ENCODE results near the gene LRP8. TPM values are rescaled to one million over a fixed set of nuclear protein-coding genes. Genes with fewer than 3 reads are reported as not detected.

LRP8 gene
- total and polyA plus RNA-seq, 2 of the 13 experiments (the other 11 are each of a cell fraction or from before 2014, with no cell fraction given): 17.3 to 17.4 TPM

GRCh38 chr1:53375440-53375839 is 47.6 kb upstream of the LRP8 start (continued):
- TF ChIP-seq ZNF761 (CRISPR knock-in tag; conservative IDR thresholded peaks at IDR 0.05) (no peak), HNF4A (CRISPR knock-in tag; IDR thresholded peaks at IDR 0.05) (peak; percentile 46), ZNF574 (CRISPR knock-in tag; IDR thresholded peaks at IDR 0.05) (0 out of 2 replicates have a peak, but pooled peaks have one; percentile 25), TRIM22 (IDR thresholded peaks at IDR 0.05) (no peak), ZNF232 (CRISPR knock-in tag; IDR thresholded peaks at IDR 0.05; ENCODE audit: borderline replicate concordance) (peak; percentile 23; the same call in 1 of the 2 replicates), ATF5 (CRISPR knock-in tag; IDR thresholded peaks at IDR 0.05; ENCODE audit: low read depth) (no peak), ZNF30 (CRISPR knock-in tag; IDR thresholded peaks at IDR 0.05) (no peak), MED1 (CRISPR knock-in tag; IDR thresholded peaks at IDR 0.05) (0 out of 2 replicates have a peak, but pooled peaks have one; percentile 11), RXRB (CRISPR knock-in tag; IDR thresholded peaks at IDR 0.05; ENCODE audit: borderline replicate concordance) (0 out of 2 replicates have a peak, but pooled peaks have one; percentile 18), HNRNPLL (IDR thresholded peaks at IDR 0.05; ENCODE audit: low read depth, low read length, poor library complexity, severe bottlenecking) (no peak), ZSCAN29 (CRISPR knock-in tag; conservative IDR thresholded peaks at IDR 0.05) (no peak), ZNF546 (CRISPR knock-in tag; conservative IDR thresholded peaks at IDR 0.05) (no peak), RARA (CRISPR knock-in tag; IDR thresholded peaks at IDR 0.05) (0 out of 2 replicates have a peak, but pooled peaks have one; percentile 13), NFAT5 (CRISPR knock-in tag; IDR thresholded peaks at IDR 0.05) (no peak), KLF9 (CRISPR knock-in tag; IDR thresholded peaks at IDR 0.05; ENCODE audit: low read depth) (no peak), AKAP8 (CRISPR knock-in tag; IDR thresholded peaks at IDR 0.05) (no peak), ZNF569 (CRISPR knock-in tag; IDR thresholded peaks at IDR 0.05; ENCODE audit: borderline replicate concordance) (no peak), UBTF (CRISPR knock-in tag; IDR thresholded peaks at IDR 0.05) (peak; percentile 49)
